GM06990 (cell line): Measurements from ENCODE around the gene ZNF625.
A peak's percentile ranks its signal among the peaks of the same experiment; 100 is the strongest.

ENCODE experiments used
- DNase-seq: peaks from one replicate; pipeline ENCODE4 v3.0.0-alpha.2; 2011; ENCODE audit not compliant: insufficient read length; ENCODE audit errors: extremely low read depth
- H3K27me3 ChIP-seq: replicated peaks from 2 replicates; pipeline ENCODE4 v1.6.0; 2011; ENCODE audit warnings: low read length; ENCODE audit not compliant: control insufficient read depth, insufficient read depth
- H3K36me3 ChIP-seq: 2 replicates; pipeline ENCODE4 v1.5.1; 2011; ENCODE audit warnings: low read length; ENCODE audit not compliant: control insufficient read depth, insufficient read depth
- H3K4me3 ChIP-seq: replicated peaks from 2 replicates; pipeline ENCODE4 v1.5.1; 2011; ENCODE audit warnings: low read depth, mild to moderate bottlenecking, control low read depth, low read length
- CTCF ChIP-seq: IDR thresholded peaks from 2 replicates; pipeline ENCODE4 v1.5.1; 2011; ENCODE audit warnings: low read length, control low read depth, mild to moderate bottlenecking, inconsistent platforms; ENCODE audit not compliant: insufficient read depth, poor library complexity, severe bottlenecking

The ZNF625 gene

GRCh38 chr19:12141405-12141736 lies 15.2 kb downstream of the ZNF625 start:
- TF ChIP-seq CTCF: no peak
- H3K4me3 ChIP-seq: no peak overlapping the region
- H3K27me3 ChIP-seq: no peaks in the 10 kb centered on the region
- no peak for DNase-seq
- H3K36me3 ChIP-seq: peaks cover 4% of the 10 kb centered on the region; the same call in 1 of the 2 replicates

- DNase-seq: peak; percentile 81
- Histone ChIP-seq H3K4me3 (peak overlapping the region; percentile 86), H3K27me3 (no peaks in the 10 kb centered on the region), H3K36me3 (peaks cover 2% of the 10 kb centered on the region; the same call in 1 of the 2 replicates)
- peak; percentile 89 for TF ChIP-seq CTCF
Measured at GRCh38 chr19:12140545-12141404, 15.8 kb downstream of the ZNF625 start.

GRCh38 chr19:12139885-12140544 lies 16.5 kb downstream of the ZNF625 start, which contains the start of gene ZNF20:
TSS of gene ZNF20 (minus strand) at chr19:12140350. CDS start at chr19:12140182, 168 bp downstream.
- Histone ChIP-seq H3K36me3 (peaks cover 2% of the 10 kb centered on the region; the same call in 1 of the 2 replicates), H3K27me3 (no peaks in the 10 kb centered on the region), H3K4me3 (peak within 1 kb of the TSS; percentile 86)
- peak; percentile 94 for DNase-seq
- no peak for TF ChIP-seq CTCF

- Histone ChIP-seq H3K4me3 (peak overlapping the region; percentile 86), H3K27me3 (no peaks in the 10 kb centered on the region), H3K36me3 (peaks cover 2% of the 10 kb centered on the region; the same call in 1 of the 2 replicates)
- no peak for DNase-seq
- TF ChIP-seq CTCF: no peak
Measured at GRCh38 chr19:12139269-12139668, 17.3 kb downstream of the ZNF625 start.

GRCh38 chr19:12137221-12137940 lies 19.2 kb downstream of the ZNF625 start:
- H3K27me3 ChIP-seq: no peaks in the 10 kb centered on the region
- DNase-seq: no peak
- peak; percentile 56 for TF ChIP-seq CTCF
- H3K36me3 ChIP-seq: peaks cover 10% of the 10 kb centered on the region
- no peak overlapping the region for H3K4me3 ChIP-seq
